22Rv1 (cell line): Measurements from ENCODE around the gene FUT8.

ENCODE experiments used
- CTCF ChIP-seq: fragments of 450-650 bp; IDR thresholded peaks from 2 replicates; pipeline ENCODE4 v1.5.1; 2017; ENCODE audit warnings: mild to moderate bottlenecking
- ZFX ChIP-seq: fragments of 450-650 bp; IDR thresholded peaks from 2 replicates; pipeline ENCODE4 v1.6.1; 2017; ENCODE audit warnings: antibody characterized with exemption, borderline replicate concordance

- TF ChIP-seq CTCF, result no peak
- no peak for TF ChIP-seq ZFX
Observed at GRCh38 chr14:65600742-65601141, 188.2 kb downstream of the FUT8 start.
